CD14-positive monocyte (primary cell): ENCODE results near the gene DOCK3. TPM values are rescaled to one million over a fixed set of nuclear protein-coding genes. Genes with fewer than 3 reads are reported as not detected.

Source experiments
- DNase-seq, 3 donors: peaks; one replicate each; pipeline ENCODE4 v3.0.0-alpha.2; 2011 to 2022
- H2AFZ ChIP-seq: 2 replicates; pipeline ENCODE4 v1.6.0; 2012; ENCODE audit warnings: mild to moderate bottlenecking, low read depth, low read length, inconsistent platforms; ENCODE audit not compliant: insufficient read depth, poor library complexity, severe bottlenecking
- H3K27ac ChIP-seq, 2 donors: 1 replicate in 1 of 2; 2 replicates in 1 of 2; pipeline ENCODE4 v1.5.1; 2012 to 2013; ENCODE audit warnings: low read length in 2 of 2, control low read depth in 1 of 2, inconsistent platforms in 1 of 2, low read depth in 1 of 2, mild to moderate bottlenecking in 1 of 2
- H3K27me3 ChIP-seq, 2 donors: one replicate each; pipeline versions ENCODE4 v1.6.0 to v1.6.1; 2011 to 2013; ENCODE audit warnings: low read length in 2 of 2; ENCODE audit not compliant: control insufficient read depth in 2 of 2, insufficient read depth in 2 of 2
- H3K36me3 ChIP-seq, 2 donors: replicated peaks in 1 of 2; 1 replicate in 1 of 2; 2 replicates in 1 of 2; pipeline versions ENCODE4 v1.5.1 to v1.6.1; 2012 to 2013; ENCODE audit warnings: low read length in 2 of 2, control low read depth in 1 of 2, inconsistent platforms in 1 of 2, mild to moderate bottlenecking in 1 of 2; ENCODE audit not compliant: insufficient read depth in 2 of 2, control insufficient read depth in 1 of 2
- H3K4me1 ChIP-seq, 2 donors: 1 replicate in 1 of 2; 2 replicates in 1 of 2; pipeline versions ENCODE4 v1.5.1 to v1.6.1; 2012 to 2013; ENCODE audit warnings: low read length in 2 of 2, control low read depth in 1 of 2, inconsistent platforms in 1 of 2, mild to moderate bottlenecking in 1 of 2, moderate library complexity in 1 of 2; ENCODE audit not compliant: insufficient read depth in 2 of 2, control insufficient read depth in 1 of 2
- H3K4me2 ChIP-seq: replicated peaks from 2 replicates; pipeline ENCODE3; 2012; ENCODE audit warnings: low read length, moderate library complexity, mild to moderate bottlenecking; ENCODE audit not compliant: poor library complexity, severe bottlenecking; ENCODE audit errors: extremely low read depth
- H3K4me3 ChIP-seq, 3 experiments: fragments of 200-600 bp in 1 of 3; sonication (generic) in 1 of 3; replicated peaks in 1 of 3; 1 replicate in 2 of 3; 2 replicates in 1 of 3; pipeline ENCODE4 v1.5.1; 2011 to 2013; ENCODE audit warnings: low read length in 3 of 3, mild to moderate bottlenecking in 3 of 3, control low read depth in 2 of 3, low read depth in 2 of 3, inconsistent platforms in 1 of 3, moderate library complexity in 1 of 3
- H3K79me2 ChIP-seq: 2 replicates; pipeline ENCODE4 v1.6.0; 2012; ENCODE audit warnings: mild to moderate bottlenecking, control low read depth, inconsistent platforms, low read length, moderate library complexity; ENCODE audit not compliant: insufficient read depth
- H3K9ac ChIP-seq: 2 replicates; pipeline ENCODE4 v1.6.0; 2017; ENCODE audit warnings: low read length, mild to moderate bottlenecking; ENCODE audit not compliant: insufficient read depth, poor library complexity, severe bottlenecking
- H3K9me3 ChIP-seq, 2 donors: replicated peaks in 1 of 2; 1 replicate in 1 of 2; 2 replicates in 1 of 2; pipeline versions ENCODE4 v1.5.1 to v1.6.1; 2012 to 2013; ENCODE audit warnings: low read length in 2 of 2, control low read depth in 1 of 2; ENCODE audit not compliant: control insufficient read depth in 1 of 2, insufficient read depth in 1 of 2
- H4K20me1 ChIP-seq: 2 replicates; pipeline ENCODE4 v1.6.0; 2012; ENCODE audit warnings: mild to moderate bottlenecking, low read length, control low read depth, moderate library complexity; ENCODE audit not compliant: insufficient read depth
- H3K27ac Mint-ChIP-seq, 7 donors: one replicate each; pipeline ENCODE4 v1.8.0; 2020; ENCODE audit warnings: mild to moderate bottlenecking in 7 of 7, mixed read lengths in 7 of 7, moderate library complexity in 6 of 7, inconsistent platforms in 2 of 7
- H3K27me3 Mint-ChIP-seq, 3 donors: one replicate each; pipeline ENCODE4 v1.8.0; 2021 to 2022; ENCODE audit warnings: low read depth in 3 of 3, mild to moderate bottlenecking in 3 of 3, mixed read lengths in 3 of 3, moderate library complexity in 3 of 3, inconsistent platforms in 1 of 3
- H3K36me3 Mint-ChIP-seq, 2 donors: one replicate each; pipeline ENCODE4 v1.8.0; 2020; ENCODE audit warnings: mixed read lengths in 2 of 2, inconsistent platforms in 1 of 2, mild to moderate bottlenecking in 1 of 2
- H3K4me1 Mint-ChIP-seq: one replicate; pipeline ENCODE4 v1.8.0; 2020; ENCODE audit warnings: mild to moderate bottlenecking, mixed read lengths
- H3K4me3 Mint-ChIP-seq, 2 donors: one replicate each; pipeline ENCODE4 v1.8.0; 2020; ENCODE audit warnings: mild to moderate bottlenecking in 2 of 2, mixed read lengths in 2 of 2, moderate library complexity in 1 of 2
- H3K9me3 Mint-ChIP-seq, 7 donors: one replicate each; pipeline ENCODE4 v1.8.0; 2020 to 2022; ENCODE audit warnings: mixed read lengths in 7 of 7, mild to moderate bottlenecking in 6 of 7, moderate library complexity in 6 of 7, inconsistent platforms in 2 of 7
- WGBS: methylation state at CpG from one replicate; pipeline ENCODE4 v1.1.5; 2013; ENCODE audit warnings: missing lambda C conversion rate; ENCODE audit not compliant: insufficient coverage; 5-methylcytosine and 5-hydroxymethylcytosine counted together
- intact Hi-C, 2 donors: fragments of 100-400 bp; cut with micrococcal nuclease; formaldehyde crosslinking; loops; one replicate each; pipeline versions ENCODE4 v1.15.0 to v1.15.1; 2023
- polyA plus RNA-seq, 3 donors: library from polyadenylated mRNA; depleted of rRNA in 1 of 3; unstranded in 2 of 3; stranded (reverse) in 1 of 3; fragments of 300-500 nt in 2 of 3; fragments of >200 nt in 1 of 3; fragmentation: Illumina TruSeq in 2 of 3; gene quantifications; 1 replicate in 2 of 3; 2 replicates in 1 of 3; pipeline ENCODE4 v1.2.3, GENCODE V29; 2012 to 2021
- TF ChIP-seq, protein P1 (sequence below): fragments of 200-600 bp; IDR thresholded peaks from one replicate; pipeline ENCODE4 v1.8.0; 2022; ENCODE audit warnings: antibody characterized with exemption, mild to moderate bottlenecking

The DOCK3 gene
- polyA plus RNA-seq, 3 donors, result 0.03 TPM; not detected in 1

DNA sequence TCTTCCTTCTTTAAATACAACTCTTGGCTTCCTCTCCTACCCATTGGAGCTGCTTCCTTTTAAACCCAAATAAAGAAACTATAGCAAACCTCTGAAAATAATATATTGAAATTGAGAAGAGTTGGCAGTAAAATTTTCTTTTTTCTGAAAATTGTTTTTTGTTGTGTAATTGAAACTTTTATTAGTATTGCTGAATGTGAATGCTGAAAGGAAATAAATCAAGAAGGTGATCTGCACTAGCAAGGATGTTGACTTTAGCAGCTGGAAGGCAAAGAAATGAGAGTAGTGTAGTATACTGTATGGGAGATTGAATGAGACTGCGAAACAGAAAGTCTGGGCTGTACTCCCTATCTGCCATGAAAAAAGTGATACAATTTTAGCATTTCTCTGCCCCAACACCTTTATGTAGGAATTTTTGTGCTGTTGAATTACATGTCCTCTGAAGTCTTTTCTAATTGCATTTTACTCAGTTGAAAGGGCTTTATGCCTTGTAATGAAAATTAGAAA lies 166.3 kb downstream of the DOCK3 start:
- H2AFZ ChIP-seq, result no peak overlapping the region
- H3K9ac ChIP-seq, result no peak overlapping the region
- no CpG with 5 or more reads among the region's 1 CpG for WGBS
- no peak overlapping the region for H3K4me3 ChIP-seq
- intact Hi-C loops, result no loop called here
- Mint-ChIP-seq H3K27ac (no peak overlapping the region), H3K4me3 (no peak overlapping the region), H3K4me1 (no peaks in the 10 kb centered on the region), H3K36me3 (no peaks in the 10 kb centered on the region), H3K27me3 (peaks cover 0 to 6% (median 0%) of the 10 kb centered on the region in 3 donors), H3K9me3 (peaks cover 1 to 9% (median 5%) of the 10 kb centered on the region in 7 donors)
- H4K20me1 ChIP-seq, result no peaks in the 10 kb centered on the region
- DNase-seq, result no peak
- no peak overlapping the region for H3K27ac ChIP-seq
- H3K27me3 ChIP-seq, result no peaks in the 10 kb centered on the region
- no peak overlapping the region for H3K4me2 ChIP-seq
- TF ChIP-seq, protein P1, sequence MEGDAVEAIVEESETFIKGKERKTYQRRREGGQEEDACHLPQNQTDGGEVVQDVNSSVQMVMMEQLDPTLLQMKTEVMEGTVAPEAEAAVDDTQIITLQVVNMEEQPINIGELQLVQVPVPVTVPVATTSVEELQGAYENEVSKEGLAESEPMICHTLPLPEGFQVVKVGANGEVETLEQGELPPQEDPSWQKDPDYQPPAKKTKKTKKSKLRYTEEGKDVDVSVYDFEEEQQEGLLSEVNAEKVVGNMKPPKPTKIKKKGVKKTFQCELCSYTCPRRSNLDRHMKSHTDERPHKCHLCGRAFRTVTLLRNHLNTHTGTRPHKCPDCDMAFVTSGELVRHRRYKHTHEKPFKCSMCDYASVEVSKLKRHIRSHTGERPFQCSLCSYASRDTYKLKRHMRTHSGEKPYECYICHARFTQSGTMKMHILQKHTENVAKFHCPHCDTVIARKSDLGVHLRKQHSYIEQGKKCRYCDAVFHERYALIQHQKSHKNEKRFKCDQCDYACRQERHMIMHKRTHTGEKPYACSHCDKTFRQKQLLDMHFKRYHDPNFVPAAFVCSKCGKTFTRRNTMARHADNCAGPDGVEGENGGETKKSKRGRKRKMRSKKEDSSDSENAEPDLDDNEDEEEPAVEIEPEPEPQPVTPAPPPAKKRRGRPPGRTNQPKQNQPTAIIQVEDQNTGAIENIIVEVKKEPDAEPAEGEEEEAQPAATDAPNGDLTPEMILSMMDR, result no peak
- H3K9me3 ChIP-seq, result peaks cover 0 to 4% of the 10 kb centered on the region in 2 donors
- no peaks in the 10 kb centered on the region for H3K79me2 ChIP-seq
- no peaks in the 10 kb centered on the region for H3K4me1 ChIP-seq
- H3K36me3 ChIP-seq, result no peaks in the 10 kb centered on the region

DNA sequence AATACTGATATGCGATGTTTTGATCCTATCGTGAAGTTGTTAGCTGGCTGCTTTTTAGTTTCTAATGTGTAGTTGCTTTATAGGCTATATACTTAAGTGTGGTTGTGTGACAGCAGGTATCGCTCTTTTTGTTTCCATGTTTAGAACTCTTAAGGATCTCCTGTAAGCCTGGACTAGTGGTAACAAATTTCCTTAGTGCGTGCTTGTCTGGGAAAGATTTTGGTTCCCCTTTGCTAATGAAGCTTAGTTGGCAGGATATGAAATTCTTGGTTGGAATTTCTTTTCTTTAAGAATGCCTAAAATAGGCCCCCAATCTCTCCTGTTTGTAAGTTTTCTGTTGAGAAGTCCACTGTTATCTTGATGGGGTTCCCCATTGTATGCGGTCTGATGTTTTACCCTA lies 173.6 kb downstream of the DOCK3 start:
- no peak for DNase-seq
- no peak overlapping the region for H3K4me2 ChIP-seq
- TF ChIP-seq, protein P1, result no peak
- no peaks in the 10 kb centered on the region for H3K27me3 ChIP-seq
- no peaks in the 10 kb centered on the region for H3K4me1 Mint-ChIP-seq
- no peaks in the 10 kb centered on the region for H3K36me3 ChIP-seq
- H3K27ac Mint-ChIP-seq, result no peak overlapping the region
- no peak overlapping the region for H3K9ac ChIP-seq
- no peaks in the 10 kb centered on the region for H3K4me1 ChIP-seq
- H3K79me2 ChIP-seq, result no peaks in the 10 kb centered on the region
- H3K4me3 Mint-ChIP-seq, result no peak overlapping the region
- peaks cover 10 to 15% of the 10 kb centered on the region in 2 donors for H3K9me3 ChIP-seq
- no peaks in the 10 kb centered on the region for H4K20me1 ChIP-seq
- H3K27ac ChIP-seq, result no peak overlapping the region
- H3K36me3 Mint-ChIP-seq, result no peaks in the 10 kb centered on the region
- H3K27me3 Mint-ChIP-seq, result no peaks in the 10 kb centered on the region
- H3K9me3 Mint-ChIP-seq, result peaks cover 11 to 31% (median 26%) of the 10 kb centered on the region in 7 donors
- 95% methylated on average over 2 of the region's 5 CpGs for WGBS
- H3K4me3 ChIP-seq, result no peak overlapping the region
- H2AFZ ChIP-seq, result no peak overlapping the region
- intact Hi-C loops, result no loop called here
